ENCODE measurements around the gene SPRY2.
A peak's percentile ranks its signal among the peaks of the same experiment; 100 is the strongest.
"Not testable (repeated sequence)": the region's sequence is repeated elsewhere in the genome, so short reads cannot be mapped to it uniquely, and the experiment has no call there.

SPRY2 gene

DNA sequence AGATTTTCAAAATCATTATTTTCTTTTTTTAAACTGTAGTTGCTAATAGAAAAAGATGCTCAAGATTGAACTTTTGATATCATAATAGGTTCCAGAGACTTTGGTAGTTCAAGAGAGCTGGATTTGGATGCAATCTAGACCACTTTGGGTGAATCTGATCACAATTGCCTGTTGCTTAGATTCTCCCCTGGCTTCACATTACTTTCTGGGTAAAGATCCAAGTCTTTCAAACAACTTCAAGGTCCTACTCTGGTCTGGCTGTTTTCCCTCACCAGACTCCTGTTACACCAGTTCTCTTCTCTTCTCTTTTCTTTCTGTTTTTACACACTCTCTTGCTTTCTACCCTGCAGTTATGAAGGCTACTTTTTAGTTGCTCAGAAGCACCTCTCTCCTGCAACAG is 7.4 kb upstream of the SPRY2 start:
- no peak for DNase-seq

DNA sequence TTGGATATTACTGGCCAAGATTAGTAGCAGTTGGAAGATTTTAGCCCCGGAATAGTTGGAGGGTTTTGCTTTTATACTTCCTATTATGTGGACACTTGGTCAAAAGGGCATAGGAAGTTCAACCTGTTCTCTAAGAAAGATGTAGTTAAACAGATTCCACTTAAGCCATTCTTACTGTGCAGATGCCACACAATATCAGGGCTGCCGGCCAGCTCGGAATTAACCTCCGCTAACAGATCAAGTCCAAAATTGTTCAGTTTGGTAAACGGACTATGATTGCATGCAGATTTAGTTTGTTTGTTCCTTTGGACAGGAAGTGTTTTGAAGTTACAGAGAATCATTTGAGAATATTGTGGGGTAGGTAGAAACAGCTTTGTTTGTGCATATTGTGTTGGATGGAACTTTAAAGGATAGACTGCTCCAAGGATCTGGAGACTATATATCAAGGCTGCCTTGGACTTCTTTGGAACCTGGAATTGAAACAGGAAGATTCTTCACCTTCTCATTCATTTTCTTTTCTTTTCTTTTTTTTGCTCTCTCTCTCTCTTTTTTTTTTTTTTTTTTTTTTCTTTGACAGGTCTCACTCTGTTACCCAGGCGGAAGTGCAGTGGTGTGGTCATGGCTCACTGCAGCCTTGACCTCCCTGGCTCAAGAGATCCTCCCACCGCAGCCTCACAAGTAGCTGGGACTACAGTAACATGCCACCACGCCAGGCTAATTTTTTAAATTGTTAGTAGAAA is 5.0 kb upstream of the SPRY2 start:
- DNase-seq: no peak

DNA sequence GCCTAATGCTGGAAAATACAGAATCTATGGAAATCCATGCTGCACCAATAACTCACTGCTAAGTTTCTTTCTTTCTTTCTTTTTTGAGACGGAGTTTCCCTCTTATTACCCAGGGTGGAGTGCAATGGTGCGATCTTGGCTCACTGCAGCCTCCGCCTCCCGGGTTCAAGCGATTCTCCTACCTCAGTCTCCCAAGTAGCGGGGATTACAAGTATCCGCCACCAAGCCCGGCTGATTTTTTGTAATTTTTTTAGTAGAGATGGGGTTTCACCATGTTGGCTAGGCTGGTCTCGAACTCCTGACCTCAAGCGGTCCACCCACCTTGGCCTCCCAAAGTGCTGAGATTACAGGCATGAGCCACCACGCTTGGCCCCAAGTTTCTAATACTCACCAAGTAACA is 3.1 kb upstream of the SPRY2 start:
- DNase-seq: not testable (repeated sequence)

DNA sequence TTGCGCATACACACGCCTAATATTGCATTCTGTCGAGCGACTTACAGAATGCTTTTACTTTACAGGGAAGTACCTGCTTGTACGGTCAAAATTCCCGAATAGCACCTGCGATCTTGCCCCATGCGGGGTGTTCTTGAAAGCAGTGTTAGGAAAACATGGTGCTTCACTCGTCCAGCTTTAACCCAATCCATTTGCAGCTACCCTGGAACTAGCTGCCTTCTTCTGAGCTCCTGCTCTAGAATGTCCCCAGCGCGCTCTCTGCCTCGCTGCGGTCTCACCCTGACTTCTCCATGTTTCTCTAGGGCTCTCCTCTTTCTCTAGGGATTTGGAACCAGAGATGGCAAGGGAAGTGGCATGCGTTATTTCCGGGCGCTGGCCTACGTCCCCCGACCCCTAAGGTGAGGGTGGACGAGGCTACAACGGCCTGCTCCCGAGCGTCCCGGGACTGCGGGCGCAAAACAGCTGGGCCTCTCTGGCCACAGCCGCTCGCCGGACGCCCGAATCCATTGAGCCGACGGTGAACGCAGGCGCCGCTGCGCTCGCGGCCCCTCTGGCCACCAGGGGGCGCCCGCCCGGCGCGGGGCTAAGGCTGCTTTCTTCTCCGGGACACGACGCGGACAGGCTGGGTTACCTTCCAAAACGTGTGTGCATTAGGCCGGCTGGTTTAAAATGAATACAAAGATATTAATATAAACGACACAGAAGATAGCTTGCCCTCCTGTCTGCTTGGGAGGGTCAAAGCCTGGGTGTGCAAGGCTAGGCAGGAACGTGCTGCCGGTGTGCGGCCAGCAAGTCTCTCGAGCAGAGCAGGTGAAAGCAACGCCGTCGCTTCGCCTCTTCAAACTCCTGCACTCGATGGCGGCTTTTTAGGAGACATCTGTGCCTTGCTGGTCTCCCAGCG is 1.8 kb upstream of the SPRY2 start:
- DNase-seq: peak; percentile 10 to 71 (median 39)

DNA sequence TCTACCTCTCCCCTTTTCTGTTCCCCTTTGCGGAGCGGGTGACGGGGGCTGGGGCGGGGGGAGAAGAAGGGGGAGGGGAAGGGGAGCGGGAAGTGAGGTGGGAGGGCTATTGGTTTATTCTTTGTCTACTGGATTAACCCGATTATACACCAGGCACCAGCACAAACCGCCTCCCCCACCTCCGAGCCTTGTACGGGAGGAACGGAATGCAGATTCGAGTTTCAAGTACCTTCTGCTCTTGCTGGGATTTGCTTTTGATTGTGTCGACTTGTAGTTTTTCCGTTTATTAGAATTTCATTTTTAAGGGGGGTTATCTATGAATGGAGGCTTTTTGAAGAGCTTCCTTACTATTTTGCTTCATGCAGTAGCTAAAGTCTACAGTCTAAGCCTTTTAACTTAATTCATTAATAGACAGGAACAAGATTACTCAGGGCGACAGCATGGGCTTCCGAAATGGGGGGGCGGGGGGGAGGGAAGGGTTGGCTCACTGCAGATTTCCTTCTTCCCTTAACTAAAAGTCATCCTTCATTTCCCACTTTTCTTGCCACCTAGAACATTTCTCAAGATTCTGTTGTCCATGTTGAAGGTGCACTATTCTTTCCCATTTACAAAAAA is 937 bp upstream of the SPRY2 start:
- peak in 1 of 6 experiments; percentile 21 for DNase-seq

DNA sequence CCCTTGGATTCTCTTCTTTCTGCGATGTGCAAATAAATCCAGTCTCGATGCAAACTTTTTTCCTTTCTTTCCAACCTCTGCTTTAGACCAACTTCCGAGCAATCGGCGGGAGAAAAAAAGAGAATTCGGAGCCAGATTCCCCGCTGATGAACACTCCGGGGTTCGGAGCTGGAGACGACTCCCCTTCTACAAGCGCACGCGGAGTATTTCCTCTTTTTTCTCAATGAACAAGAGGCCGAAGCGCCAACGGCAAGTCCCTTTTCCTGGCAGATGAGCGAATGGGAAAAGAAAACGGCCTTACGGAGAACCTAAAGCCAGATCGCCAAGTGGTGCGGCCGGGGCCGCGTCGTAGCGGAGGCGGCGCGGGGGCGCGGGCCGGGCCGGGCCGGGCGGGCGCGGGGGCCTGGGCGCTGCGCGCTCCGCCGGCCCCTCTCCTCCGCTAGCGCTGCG is 250 bp downstream of the SPRY2 start:
- peak in 1 of 6 experiments; percentile 17 for DNase-seq

DNA sequence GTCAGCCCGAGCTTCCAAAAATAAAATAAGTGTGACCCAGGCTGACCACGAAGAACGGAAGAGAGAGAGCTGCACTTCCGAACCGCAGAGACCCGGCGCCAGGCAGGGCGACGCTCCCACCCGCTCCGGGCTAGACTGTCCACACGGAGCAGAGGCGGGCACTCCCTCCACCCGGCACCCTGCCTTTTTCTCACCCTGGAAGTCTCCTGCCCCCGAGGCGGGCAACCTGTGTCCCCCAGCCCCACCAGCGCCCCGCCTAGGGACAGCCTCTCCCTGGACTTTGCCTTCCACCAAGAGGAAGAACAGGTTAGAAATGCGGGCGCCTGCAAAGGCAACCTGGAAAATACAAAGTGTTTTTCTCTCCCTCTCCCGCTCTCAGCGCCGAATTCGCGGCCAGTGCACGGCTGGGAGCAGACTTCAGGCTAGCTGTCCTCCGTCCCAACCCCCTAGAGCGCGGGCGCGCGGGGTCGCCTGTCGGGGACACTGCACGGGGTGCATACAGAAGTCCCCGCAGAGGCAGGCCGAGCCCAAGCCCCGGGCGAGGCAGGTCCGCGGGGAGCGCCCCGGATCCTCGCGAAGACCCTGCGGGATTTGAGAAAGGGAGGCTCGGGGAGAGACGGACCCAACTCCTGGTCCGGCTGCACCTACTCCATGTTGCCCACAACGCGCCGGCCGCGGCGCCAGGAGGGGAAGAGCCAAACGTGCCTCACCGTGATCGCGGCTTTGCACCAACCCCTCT is 845 bp downstream of the SPRY2 start:
- peak in 1 of 6 experiments; percentile 17 for DNase-seq

DNA sequence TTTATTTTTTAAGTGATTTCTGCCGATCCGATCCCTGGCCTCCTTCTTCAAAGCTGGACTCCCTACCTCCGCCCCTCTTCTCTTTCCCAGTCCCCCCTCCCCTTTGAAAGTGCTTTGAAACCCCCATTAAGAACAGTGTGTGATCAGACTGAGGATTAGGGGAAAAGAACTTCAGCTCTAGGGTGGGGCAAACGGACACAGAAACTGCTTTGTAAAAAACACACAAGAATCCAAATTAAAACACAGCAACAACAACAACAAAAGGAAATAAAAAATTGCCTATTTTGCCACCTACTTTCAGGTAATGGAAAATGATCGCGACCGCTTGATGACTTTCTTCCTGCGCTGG is 1.4 kb downstream of the SPRY2 start:
- DNase-seq: no peak

DNA sequence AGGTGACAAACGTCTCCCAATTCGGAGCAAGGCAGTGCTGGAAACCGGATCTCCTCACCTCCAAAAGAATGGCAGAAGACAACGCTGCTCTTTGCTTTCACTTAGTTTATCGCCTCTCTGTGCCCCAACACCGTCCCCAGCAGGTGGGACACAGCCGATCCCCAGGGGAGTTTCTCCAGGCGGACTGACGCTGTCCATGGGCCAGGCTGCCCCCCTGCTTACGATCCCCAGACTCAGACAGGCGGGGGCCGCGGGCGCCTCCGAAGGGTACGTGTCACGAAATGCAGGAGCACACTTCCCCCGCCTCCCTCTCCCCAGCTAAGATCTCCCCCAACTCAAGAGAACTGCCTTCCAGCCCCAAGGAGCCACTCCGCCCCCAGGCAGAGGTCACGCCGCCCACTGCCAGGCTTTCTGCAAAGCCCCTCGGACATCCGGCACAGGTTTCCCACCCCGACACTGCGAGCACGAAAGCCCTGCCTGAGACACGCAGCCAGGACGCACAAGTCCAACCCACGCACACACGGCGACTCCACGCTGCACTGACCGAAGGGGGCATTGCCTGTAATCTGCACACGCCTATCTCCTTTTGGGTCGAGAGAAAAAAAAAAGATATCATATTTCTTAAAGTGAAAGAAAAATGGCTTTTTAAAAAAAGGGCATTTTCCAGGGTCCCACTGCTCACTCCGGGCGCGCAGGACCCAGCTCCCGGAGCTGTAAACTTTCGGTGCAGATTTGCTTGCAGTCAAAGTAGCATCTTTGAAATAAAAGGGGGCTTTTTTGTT is 2.0 kb downstream of the SPRY2 start:
- peak in 1 of 6 experiments; percentile 3 for DNase-seq

DNA sequence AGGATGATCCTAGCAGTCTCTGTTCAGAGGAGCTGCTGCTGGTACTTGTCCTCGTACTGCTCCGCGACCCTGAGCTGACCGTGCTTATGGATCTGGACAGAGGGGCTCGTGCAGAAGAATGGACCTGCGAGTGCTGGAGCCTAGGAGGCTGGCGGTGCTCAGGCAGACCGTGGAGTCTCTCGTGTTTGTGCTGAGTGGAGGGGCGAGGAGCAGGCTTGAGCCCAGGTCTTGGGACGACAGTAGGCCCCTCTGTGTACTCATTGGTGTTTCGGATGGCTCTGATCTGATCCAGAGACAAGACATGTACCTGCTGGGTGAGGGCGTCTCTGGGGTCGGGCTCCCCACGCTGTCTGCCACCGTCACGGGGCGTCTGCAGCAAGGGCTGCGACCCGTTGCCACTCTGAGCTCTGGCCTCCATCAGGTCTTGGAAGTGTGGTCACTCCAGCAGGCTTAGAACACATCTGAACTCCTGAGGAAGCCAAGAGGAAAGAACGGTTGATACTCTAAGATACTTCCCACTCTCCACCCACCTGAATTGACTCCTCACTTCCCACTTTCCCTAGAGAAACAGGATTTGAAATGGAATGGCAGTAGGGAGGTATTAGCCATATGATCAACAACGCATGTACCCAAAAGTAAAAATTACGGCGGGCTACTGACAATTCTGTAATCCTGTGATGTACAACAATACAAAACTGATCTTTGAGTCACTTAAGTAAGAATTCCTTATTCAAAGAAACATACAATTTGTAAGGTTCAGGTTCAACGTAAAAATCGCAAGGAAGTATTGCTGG is 3.4 kb downstream of the SPRY2 start:
- DNase-seq: no peak

DNA sequence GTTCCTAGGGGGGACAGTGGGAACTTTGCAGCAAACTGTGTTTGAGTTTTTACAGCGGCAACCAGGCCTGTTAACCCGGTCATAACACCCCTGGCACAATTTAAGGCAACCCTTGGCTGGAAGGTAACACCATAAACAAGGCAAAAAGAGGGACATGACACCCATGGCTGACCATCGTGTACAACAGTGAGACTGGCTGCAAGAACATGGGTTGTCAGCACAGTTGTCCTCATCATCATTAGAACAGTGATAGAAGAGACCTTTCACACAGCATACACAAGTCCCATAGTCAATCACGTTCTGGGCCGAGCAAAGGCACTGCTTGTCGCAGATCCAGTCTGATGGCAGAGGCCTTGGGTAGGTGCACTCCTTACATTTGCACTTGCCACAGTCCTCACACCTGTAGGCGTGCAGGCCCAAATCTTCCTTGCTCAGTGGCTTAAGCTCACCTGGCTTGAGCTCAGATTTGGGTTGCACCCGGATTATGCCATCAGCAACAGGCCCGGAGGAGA is 4.1 kb downstream of the SPRY2 start:
- no peak for DNase-seq

DNA sequence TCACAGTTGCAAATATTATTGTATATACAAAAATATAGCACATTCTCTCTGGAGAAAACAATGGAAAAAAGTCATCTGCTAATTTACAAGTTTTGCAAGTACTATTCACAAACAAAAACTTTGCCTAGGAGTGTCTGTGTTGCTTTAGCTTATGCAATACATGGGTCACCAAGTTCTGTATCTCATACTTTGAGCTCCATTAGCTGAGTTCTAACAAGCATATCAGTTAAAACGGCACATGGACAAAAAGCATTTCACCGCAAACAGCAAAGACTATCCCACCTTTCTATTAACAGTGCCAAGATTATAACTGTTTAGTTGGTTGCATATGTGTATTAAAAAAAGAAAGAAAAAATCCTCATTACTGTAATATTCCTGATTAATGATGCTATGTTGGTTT is 4.6 kb downstream of the SPRY2 start:
- no peak for DNase-seq

DNA sequence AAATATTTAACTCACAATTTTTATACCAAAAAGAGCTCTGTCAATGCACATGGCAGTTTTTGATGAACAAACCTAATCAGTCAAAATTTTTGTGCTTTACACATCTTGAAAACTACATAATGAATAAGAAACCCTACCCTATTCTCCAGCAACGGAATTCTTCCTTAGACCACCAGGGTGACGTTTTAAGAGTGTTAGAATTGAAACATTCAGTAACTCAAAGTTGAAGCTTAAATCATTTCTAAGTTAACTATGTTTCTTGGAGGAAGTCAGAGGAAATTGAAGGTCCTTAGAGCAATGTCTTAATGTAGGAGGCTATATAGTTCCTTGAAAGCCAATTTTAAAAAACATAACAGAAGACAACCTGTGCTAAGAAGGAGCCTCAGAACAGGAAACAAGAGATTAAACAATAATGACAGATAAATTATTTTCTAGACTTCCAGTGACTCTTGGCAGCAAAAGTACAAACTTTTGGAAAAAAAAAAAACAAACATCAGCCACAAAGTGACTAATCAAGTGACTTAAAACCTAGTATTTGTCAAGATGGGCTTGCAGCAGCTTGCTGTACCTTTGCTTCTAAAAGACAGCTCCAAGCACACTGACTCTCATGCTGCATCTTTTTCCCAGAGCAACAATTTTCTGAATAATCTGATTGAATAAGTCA is 6.2 kb downstream of the SPRY2 start:
- no peak for DNase-seq

DNA sequence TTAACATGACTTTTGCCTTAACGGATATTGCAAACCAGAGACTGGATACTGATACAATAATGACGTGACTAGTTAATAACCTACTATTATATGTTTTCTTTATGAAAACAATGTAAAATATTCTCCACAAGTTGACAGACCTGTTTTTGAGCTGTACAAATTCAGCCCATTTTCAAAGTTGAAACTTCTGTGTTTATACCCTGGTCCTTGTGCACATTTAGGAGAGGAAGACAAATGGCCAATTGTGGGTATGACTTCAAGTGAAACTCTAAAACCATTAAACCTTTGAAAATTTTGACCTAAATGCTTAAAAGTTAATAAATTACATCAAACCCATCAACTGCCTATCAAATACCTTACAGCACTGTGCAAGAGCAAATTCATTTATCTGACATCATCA is 8.9 kb downstream of the SPRY2 start:
- no peak for DNase-seq

DNA sequence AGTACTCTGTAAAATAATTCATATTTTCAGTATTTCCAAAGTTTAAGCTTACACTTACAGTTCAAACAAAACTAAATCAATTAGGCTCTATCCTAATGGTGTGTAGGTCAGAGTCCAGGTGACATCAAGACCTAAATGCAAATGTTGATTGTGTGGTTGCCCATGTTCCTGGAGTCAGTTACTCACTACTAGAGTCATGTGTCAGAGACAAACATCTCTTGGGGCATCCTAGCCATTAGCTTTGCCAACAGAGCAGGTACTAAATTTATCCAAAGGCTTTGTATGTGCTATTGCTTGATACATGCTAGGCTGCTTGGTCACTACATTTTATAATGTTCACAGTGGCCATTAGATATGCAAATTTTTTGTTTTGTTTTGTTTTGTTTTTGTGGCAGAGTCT is 11.7 kb downstream of the SPRY2 start:
- DNase-seq: no peak

DNA sequence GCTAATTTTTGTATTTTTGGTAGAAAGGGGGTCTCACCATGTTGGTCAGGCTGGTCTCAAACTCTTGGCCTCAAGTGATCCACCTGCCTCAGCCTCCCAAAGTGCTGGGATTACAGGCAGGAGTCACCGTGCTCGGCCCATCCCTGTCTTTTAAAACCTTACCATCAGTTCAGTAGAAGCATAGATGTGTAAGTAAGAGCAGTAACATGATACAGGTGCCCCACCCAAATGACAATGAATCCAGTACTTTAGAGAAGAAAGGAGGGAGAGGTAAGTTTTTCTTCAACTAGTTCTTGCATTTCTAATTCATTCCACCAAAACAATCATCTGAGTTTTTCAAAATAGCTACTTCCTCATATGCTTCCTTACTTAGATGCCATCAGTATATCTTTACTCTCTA is 21.9 kb downstream of the SPRY2 start:
- no peak for DNase-seq

DNA sequence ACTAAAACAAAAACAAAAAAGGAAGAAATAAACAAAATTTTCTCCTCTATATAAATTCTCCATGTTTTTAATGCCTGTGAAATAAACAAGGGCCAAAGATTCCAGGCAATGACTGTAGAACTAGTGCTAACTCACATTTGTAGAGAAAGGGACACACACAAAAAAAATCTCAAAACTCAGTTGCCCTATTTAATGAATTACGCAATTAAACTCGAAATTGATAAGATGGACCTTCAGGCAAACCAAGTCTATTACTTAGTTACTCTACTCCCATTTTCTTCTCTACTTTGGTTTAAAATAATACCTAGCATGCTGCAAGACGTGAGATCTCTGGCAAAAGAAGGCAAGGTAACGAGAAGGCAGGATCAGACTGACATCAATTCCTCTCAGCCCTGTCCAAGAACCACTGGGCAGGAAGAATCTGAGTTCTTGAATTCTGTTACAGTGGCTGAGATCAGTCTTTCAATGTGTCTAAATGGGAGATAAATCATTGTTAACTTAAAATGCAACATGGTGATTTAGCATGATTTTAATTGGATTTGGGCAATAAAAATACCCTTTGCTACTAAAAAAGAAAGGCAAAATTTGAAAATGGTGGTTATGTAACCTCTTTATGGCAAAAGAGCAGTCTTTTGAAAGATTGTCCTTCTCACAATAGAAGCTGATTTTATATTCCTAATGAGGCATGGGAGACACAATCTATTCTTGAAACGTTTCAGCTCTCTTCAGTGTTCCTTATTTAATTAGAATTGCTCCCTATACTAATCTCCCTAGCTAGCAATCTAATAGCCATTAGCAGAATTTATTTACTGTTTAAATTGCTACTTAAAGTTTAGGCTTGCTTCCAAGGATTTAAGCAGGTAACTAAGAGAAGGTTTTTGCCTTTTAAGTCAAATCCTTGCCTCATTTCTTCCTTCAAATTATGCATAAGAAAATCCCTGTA is 25.9 kb downstream of the SPRY2 start:
- no peak for DNase-seq

DNA sequence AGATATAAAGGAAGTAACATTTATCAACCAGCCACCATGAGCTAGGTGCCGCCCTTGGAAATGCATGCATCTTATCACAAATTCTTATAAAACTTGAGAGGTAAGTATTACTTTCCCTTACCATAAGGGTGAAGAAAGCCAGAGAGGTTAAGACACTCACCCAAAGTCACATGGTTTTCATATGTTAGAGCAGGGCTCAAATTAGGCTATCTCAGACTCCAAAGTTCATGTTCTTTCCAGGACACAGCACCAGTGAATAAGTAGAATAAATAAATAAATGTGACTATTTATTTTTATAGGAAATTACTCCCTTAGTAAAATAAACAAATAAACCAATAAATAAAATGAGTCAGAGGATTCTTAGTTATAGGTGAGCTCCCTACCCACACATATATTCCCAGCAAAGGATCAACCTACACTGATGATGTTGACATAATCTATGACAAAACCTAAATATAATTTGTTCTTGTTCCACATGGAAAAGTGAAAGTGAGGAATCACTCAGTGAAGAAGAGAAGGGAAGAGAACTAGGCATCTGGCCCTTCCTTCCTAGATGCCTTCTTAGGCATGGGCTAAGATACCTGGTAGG is 27.2 kb downstream of the SPRY2 start:
- DNase-seq: no peak

DNA sequence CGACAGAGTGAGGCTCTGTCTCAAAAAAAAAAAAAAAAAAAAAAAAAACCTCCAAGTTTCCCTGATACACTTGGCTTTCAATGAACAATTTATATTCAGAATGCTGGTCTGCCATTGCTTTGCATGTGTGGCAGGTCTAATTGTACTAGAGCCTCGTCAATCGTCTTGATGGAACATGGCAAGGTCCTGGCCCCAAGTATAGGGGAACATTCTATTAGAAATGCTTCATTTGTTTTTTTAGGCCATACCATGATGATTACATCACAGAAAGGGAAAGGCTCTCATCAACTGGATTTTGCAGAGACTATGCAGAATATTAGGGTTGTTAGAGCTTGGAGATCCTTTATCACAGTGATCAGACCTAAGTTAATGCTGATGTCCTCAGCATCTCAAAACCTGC is 28.0 kb downstream of the SPRY2 start:
- no peak for DNase-seq

Data from stimulated activated naive CD4-positive, alpha-beta T cell (primary cell).